ENCODE data around the gene PDE2A. TPM values are rescaled to one million over a fixed set of nuclear protein-coding genes. Genes with fewer than 3 reads are reported as not detected.

The PDE2A gene
- total and polyA plus RNA-seq, 10 of the 15 experiments (the other 5 are each of a cell fraction or from before 2014, with no cell fraction given): 0.06 to 0.15 (median 0.11) TPM; not detected in 6

DNA sequence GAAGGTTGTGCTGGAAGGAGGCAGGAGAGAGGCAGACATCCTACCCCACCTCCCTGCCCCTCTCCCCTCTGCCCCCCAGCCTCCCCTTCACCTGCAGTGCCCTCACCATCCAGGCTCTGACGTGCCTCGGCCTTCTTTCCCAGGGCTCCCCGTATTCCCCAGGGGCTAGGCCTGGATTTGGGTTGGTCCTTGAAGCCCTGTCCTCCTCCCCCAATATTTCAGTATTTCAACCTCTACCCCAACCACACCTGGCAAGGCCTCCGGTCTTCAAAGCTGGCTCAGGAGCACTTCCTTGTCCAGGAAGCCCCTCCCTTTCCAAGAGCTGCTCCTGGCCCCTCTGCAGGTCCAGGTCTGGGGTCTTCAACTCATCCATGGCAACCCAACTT is 8.6 kb upstream of the PDE2A start:
- Histone ChIP-seq H3K9me3 (replicated peaks; ENCODE audit: control insufficient read depth, insufficient read depth, low read length) (no peaks in the 10 kb centered on the region), H3K27me3 (replicated peaks in 1 of 2; ENCODE audit: control insufficient read depth in 2 of 2, insufficient read depth in 2 of 2, low read length in 1 of 2) (no peaks in the 10 kb centered on the region; a peak in 1 of 4 replicates), H3K9ac (ENCODE audit: control insufficient read depth, insufficient read depth, low read length) (no peak overlapping the region), H4K20me1 (ENCODE audit: control insufficient read depth, insufficient read depth) (peaks cover 3% of the 10 kb centered on the region; the same call in 1 of the 2 replicates), H3K4me2 (ENCODE audit: control insufficient read depth, insufficient read depth) (no peak overlapping the region), H3K36me3 (ENCODE audit: control insufficient read depth in 2 of 2, insufficient read depth in 2 of 2, low read length in 1 of 2) (peaks cover 12 to 22% of the 10 kb centered on the region in 2 experiments; a peak in 3 of 4 replicates), H3K27ac (ENCODE audit: control insufficient read depth, insufficient read depth) (no peak overlapping the region), H3K4me3 (no peak overlapping the region), H2AFZ (ENCODE audit: control insufficient read depth, low read depth, low read length) (no peak overlapping the region), H3K79me2 (ENCODE audit: control insufficient read depth, insufficient read depth, low read length) (no peaks in the 10 kb centered on the region), H3K4me1 (ENCODE audit: control insufficient read depth, insufficient read depth, low read length) (no peaks in the 10 kb centered on the region)
- BruUV-seq (replicated peaks): no TSS peak
- FAIRE-seq: no peak
- in situ Hi-C loops (cut with MboI): no loop called here
- CTCF ChIA-PET: interaction anchor here (0.7 to 7.1 kb wide), 13 partner anchors 9 to 556 kb away, joined by 3 to 130 read pairs (median 11); partner anchors contain the start of gene STARD10
- intact Hi-C loops (cut with micrococcal nuclease; ENCODE audit: unreplicated experiment): loop anchor here (1.0 to 5.0 kb wide), 2 partner anchors 98 to 211 kb away; no protein-coding TSS in a partner anchor
- SMC1A ChIA-PET (ENCODE audit: uncharacterized antibody, unreplicated experiment): interaction anchor here (0.6 to 2.7 kb wide), 3 partner anchors 14 to 1344 kb away, joined by 3 to 20 read pairs (median 5); no protein-coding TSS in a partner anchor
- ATAC-seq: no peak
- RAD21 ChIA-PET (ENCODE audit: unreplicated experiment): interaction anchor here (1.3 to 1.7 kb wide), 3 partner anchors 14 to 96 kb away, joined by 3 to 32 read pairs (median 13); no protein-coding TSS in a partner anchor
- DNase-seq (ENCODE audit: low read depth, low spot score): no peak
- POLR2A ChIA-PET: interaction anchor here (1.0 kb wide), 1 partner anchor 13 kb away, joined by 3 read pairs; no protein-coding TSS in a partner anchor
- WGBS (ENCODE audit: insufficient coverage, insufficient replicate concordance, low lambda C conversion rate, missing lambda C conversion rate): 77% methylated on average over 1 of the region's 4 CpGs
- TF ChIP-seq, protein P1, sequence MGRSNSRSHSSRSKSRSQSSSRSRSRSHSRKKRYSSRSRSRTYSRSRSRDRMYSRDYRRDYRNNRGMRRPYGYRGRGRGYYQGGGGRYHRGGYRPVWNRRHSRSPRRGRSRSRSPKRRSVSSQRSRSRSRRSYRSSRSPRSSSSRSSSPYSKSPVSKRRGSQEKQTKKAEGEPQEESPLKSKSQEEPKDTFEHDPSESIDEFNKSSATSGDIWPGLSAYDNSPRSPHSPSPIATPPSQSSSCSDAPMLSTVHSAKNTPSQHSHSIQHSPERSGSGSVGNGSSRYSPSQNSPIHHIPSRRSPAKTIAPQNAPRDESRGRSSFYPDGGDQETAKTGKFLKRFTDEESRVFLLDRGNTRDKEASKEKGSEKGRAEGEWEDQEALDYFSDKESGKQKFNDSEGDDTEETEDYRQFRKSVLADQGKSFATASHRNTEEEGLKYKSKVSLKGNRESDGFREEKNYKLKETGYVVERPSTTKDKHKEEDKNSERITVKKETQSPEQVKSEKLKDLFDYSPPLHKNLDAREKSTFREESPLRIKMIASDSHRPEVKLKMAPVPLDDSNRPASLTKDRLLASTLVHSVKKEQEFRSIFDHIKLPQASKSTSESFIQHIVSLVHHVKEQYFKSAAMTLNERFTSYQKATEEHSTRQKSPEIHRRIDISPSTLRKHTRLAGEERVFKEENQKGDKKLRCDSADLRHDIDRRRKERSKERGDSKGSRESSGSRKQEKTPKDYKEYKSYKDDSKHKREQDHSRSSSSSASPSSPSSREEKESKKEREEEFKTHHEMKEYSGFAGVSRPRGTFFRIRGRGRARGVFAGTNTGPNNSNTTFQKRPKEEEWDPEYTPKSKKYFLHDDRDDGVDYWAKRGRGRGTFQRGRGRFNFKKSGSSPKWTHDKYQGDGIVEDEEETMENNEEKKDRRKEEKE (IDR thresholded peaks at IDR 0.05): no peak
- TF ChIP-seq TCF3 (IDR thresholded peaks at IDR 0.05; ENCODE audit: borderline replicate concordance, insufficient read depth, low read depth, low read length) (no peak), RFX5 (IDR thresholded peaks at IDR 0.05; ENCODE audit: low read depth, low read length) (no peak)
